ENCODE results near the gene DSG4.

The DSG4 gene

DNA sequence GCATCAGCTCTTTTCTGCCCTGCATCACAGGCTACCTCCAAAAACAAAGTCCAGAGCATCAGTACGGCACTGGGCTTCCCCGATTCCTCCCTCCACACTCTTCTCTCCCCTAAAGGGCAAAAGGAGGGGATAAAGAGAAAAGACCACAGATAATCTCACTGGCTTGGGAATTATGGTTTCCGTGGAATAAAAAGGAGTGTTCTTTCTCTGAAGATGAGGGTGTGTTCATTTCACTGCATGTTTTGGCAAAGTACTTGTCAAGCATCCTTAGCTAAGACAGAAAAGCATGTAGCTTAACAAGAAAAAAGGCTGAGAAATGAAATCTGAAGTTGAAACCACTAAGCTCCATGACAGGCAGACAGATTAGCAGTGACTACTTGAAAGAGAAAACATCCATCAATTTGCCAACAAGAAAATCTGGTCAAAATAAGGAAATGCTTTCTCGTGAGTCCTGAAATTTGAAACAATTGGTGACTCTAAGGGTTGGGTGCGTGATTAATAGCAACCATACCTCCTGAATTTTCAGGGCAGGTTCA, 50.4 kb downstream of the DSG4 start:
- CTCF ChIA-PET: no interaction called here
- POLR2A ChIA-PET: no interaction called here
- DNase-seq (ENCODE audit: low read depth, low spot score): no peak
- TF ChIP-seq, protein P1, sequence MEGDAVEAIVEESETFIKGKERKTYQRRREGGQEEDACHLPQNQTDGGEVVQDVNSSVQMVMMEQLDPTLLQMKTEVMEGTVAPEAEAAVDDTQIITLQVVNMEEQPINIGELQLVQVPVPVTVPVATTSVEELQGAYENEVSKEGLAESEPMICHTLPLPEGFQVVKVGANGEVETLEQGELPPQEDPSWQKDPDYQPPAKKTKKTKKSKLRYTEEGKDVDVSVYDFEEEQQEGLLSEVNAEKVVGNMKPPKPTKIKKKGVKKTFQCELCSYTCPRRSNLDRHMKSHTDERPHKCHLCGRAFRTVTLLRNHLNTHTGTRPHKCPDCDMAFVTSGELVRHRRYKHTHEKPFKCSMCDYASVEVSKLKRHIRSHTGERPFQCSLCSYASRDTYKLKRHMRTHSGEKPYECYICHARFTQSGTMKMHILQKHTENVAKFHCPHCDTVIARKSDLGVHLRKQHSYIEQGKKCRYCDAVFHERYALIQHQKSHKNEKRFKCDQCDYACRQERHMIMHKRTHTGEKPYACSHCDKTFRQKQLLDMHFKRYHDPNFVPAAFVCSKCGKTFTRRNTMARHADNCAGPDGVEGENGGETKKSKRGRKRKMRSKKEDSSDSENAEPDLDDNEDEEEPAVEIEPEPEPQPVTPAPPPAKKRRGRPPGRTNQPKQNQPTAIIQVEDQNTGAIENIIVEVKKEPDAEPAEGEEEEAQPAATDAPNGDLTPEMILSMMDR (IDR thresholded peaks at IDR 0.05; ENCODE audit: insufficient read depth, low read length, missing control alignments): no peak
- H3K4me3 ChIP-seq (ENCODE audit: low read depth, low read length): no peak overlapping the region

DNA sequence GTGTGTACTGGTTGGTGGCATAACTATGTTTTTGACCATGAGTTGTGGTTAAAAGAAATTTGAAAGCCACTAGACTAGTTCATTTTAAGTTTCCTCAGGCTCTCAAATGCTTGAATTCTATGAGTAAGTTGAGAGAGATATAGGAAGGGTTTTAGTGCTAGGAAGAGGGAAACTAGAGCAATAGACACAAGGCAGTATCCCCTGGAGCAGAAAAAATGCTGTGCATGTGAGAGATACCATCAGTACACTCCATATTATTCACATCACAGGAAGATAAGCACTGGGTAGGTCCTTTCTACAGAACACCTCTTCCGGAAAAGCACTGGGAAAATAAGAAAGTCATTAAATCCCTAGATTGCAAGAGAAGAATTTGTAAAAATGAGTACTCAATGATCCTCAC, 51.6 kb downstream of the DSG4 start:
- no peak for DNase-seq (ENCODE audit: low read depth, low spot score)
- POLR2A ChIA-PET: no interaction called here
- CTCF ChIA-PET: no interaction called here
- no peak overlapping the region for H3K4me3 ChIP-seq (ENCODE audit: low read depth, low read length)
- TF ChIP-seq, protein P1 (IDR thresholded peaks at IDR 0.05; ENCODE audit: insufficient read depth, low read length, missing control alignments): no peak

DNA sequence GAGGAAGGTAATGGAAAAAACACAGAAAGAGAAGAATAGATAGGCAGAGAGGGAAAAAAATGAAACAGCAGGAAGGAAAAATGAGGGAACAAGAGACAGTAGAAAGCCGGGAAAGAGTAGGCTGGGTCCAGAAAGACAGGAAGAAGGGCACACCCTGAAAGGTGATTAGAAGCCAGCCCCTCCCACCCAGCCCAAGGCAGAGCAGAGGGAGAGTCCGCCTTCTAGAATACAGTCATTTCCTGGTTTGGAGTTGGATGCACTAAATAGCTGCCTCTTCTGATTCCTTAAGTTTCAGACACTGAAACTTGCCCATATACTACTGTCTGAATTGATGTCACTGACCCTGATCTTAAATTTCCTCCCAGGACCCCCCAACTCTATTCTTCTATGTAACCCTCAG, 53.0 kb downstream of the DSG4 start:
- H3K4me3 ChIP-seq (ENCODE audit: low read depth, low read length): no peak overlapping the region
- TF ChIP-seq, protein P1 (IDR thresholded peaks at IDR 0.05; ENCODE audit: insufficient read depth, low read length, missing control alignments): no peak
- ChIA-PET CTCF (no interaction called here), POLR2A (no interaction called here)
- DNase-seq (ENCODE audit: low read depth, low spot score): no peak

DNA sequence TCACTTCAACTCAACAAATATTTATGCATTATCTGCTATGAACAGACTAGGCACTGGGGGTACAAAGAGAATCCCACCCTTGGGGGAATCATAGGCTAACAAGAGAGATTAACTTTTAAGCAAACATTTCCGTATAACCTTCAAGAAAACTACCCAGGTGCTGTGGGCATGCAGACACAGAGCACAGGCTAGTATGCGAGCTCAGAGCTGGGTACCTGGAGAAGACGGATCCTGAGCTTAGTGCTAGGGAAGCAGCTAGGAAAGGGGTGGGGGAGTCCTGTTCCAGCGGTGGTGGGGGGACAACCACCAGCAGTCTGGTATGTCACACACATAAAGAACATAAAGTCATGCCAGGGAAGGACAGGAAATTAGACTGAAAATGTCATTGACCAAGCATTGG, 53.5 kb downstream of the DSG4 start:
- H3K4me3 ChIP-seq (ENCODE audit: low read depth, low read length): no peak overlapping the region
- ChIA-PET CTCF (no interaction called here), POLR2A (no interaction called here)
- no peak for DNase-seq (ENCODE audit: low read depth, low spot score)
- TF ChIP-seq, protein P1 (IDR thresholded peaks at IDR 0.05; ENCODE audit: insufficient read depth, low read length, missing control alignments): no peak

DNA sequence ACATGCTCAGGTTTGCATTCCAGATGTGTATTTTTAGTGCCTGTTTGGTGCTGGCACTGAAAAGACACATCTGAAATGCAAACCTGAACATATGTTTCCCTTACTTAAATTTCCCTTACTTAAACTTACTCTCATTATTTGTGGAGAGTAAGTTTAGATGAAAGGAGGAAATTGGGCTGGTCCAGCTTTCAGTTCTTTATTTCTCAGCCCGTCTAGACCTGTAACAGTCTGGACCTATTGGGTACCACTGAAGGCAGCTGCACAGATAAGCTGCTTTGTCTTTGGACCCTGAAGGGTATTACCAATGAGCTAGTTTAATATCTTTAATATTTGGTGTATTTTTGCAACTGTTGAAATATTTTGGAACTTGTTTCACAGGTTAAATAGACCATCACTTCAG, 54.0 kb downstream of the DSG4 start:
- no peak for DNase-seq (ENCODE audit: low read depth, low spot score)
- TF ChIP-seq, protein P1 (IDR thresholded peaks at IDR 0.05; ENCODE audit: insufficient read depth, low read length, missing control alignments): no peak
- H3K4me3 ChIP-seq (ENCODE audit: low read depth, low read length): no peak overlapping the region
- POLR2A ChIA-PET: no interaction called here
- CTCF ChIA-PET: no interaction called here

DNA sequence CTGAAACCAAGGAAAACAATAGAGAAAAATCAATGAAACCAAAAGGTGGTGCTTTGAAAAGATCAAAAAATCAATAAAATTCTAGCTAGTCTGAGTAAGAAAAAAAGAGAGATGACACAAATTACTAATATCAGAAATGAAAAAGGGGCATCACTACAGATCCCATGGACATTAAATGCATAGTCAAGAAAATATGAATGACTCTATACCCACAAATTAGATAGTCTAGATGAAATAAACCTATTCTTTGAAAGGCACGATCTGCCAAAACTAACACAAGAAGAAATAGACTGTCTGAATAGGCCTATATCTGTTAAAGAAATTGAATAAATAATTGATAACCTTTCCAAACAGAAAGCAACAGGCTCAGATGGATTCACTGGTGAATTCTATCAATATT, 55.7 kb downstream of the DSG4 start:
- no peak overlapping the region for H3K4me3 ChIP-seq (ENCODE audit: low read depth, low read length)
- CTCF ChIA-PET: no interaction called here

More for the DNA sequence above, 55.7 kb downstream of the DSG4 start:
- POLR2A ChIA-PET: no interaction called here
- no peak for DNase-seq (ENCODE audit: low read depth, low spot score)
- TF ChIP-seq, protein P1 (IDR thresholded peaks at IDR 0.05; ENCODE audit: insufficient read depth, low read length, missing control alignments): no peak
